GM12878 (cell line): ENCODE data around the gene CARD11. TPM values are rescaled to one million over a fixed set of nuclear protein-coding genes. Genes with fewer than 3 reads are reported as not detected.

Experiments used
- BCL11A ChIP-seq: IDR thresholded peaks from 2 replicates; pipeline ENCODE4 v1.6.1; 2011; ENCODE audit warnings: low read depth, low read length
- CUX1 ChIP-seq: IDR thresholded peaks from 2 replicates; pipeline ENCODE4 v1.6.1; 2012; ENCODE audit warnings: improper control_type of control experiment, low read depth, low read length; ENCODE audit not compliant: insufficient replicate concordance
- ETV6 ChIP-seq, 2 experiments: fragments of 450-650 bp in 1 of 2; IDR thresholded peaks in 1 of 2; conservative IDR thresholded peaks in 1 of 2; 2 replicates each; pipeline ENCODE4 v1.6.1; 2014; ENCODE audit warnings: antibody characterized with exemption in 1 of 2, borderline replicate concordance in 1 of 2, low read depth in 1 of 2, mild to moderate bottlenecking in 1 of 2, moderate library complexity in 1 of 2
- EZH2 ChIP-seq: IDR thresholded peaks from 2 replicates; pipeline ENCODE4 v1.6.1; 2012; ENCODE audit warnings: low read depth, mild to moderate bottlenecking, control low read depth, inconsistent platforms, low read length, borderline replicate concordance; ENCODE audit not compliant: control insufficient read depth
- HDAC6 ChIP-seq: fragments of 200-600 bp; sonication (generic); IDR thresholded peaks from one replicate; pipeline ENCODE4 v1.8.0; 2017; ENCODE audit warnings: antibody characterized with exemption; ENCODE audit not compliant: unreplicated experiment
- IRF3 ChIP-seq: fragments of 450-650 bp; IDR thresholded peaks from 2 replicates; pipeline ENCODE4 v1.6.1; 2014; ENCODE audit warnings: mild to moderate bottlenecking
- NFYB ChIP-seq: IDR thresholded peaks from 2 replicates; pipeline ENCODE4 v1.6.1; 2011; ENCODE audit warnings: low read depth, mild to moderate bottlenecking, low read length, improper control_type of control experiment, moderate library complexity; ENCODE audit not compliant: insufficient read depth
- NKRF ChIP-seq: fragments of 450-650 bp; conservative IDR thresholded peaks from 2 replicates; pipeline ENCODE4 v1.6.1; 2017; ENCODE audit warnings: mild to moderate bottlenecking, moderate library complexity
- PAX8 ChIP-seq: fragments of 450-650 bp; IDR thresholded peaks from 2 replicates; pipeline ENCODE4 v1.6.1; 2017; ENCODE audit warnings: mild to moderate bottlenecking, moderate library complexity
- RAD21 ChIP-seq: IDR thresholded peaks from 2 replicates; pipeline ENCODE4 v1.6.1; 2011; ENCODE audit warnings: mild to moderate bottlenecking, low read depth, low read length, moderate library complexity; ENCODE audit not compliant: insufficient read depth
- RBBP5 ChIP-seq: fragments of 200-600 bp; sonication (generic); conservative IDR thresholded peaks from 2 replicates; pipeline ENCODE4 v1.6.1; 2016
- ZBTB40 ChIP-seq: fragments of 450-650 bp; IDR thresholded peaks from 2 replicates; pipeline ENCODE4 v1.6.1; 2016; ENCODE audit warnings: mild to moderate bottlenecking, moderate library complexity, borderline replicate concordance
- polyA plus RNA-seq, 11 experiments: library from polyadenylated mRNA; depleted of rRNA in 4 of 11; unstranded in 6 of 11; stranded (reverse) in 5 of 11; fragments of >200 nt; fragmentation: Nextera tagmentation in 4 of 11; fragmentation: Illumina TruSeq in 1 of 11; extraction: Ambion mirVana in 4 of 11; extraction: Trizol in 1 of 11; gene quantifications; 1 replicate in 1 of 11; 2 replicates in 10 of 11; pipeline versions ENCODE4 v1.2.1 to v1.2.3, GENCODE V29; 2011 to 2016; ENCODE audit warnings: inconsistent platforms in 2 of 11, missing spikeins in 2 of 11, low read depth in 1 of 11
- total RNA-seq, 4 experiments: library from RNA; depleted of rRNA in 3 of 4; stranded (reverse); fragments of >200 nt in 3 of 4; fragmentation: Illumina TruSeq in 1 of 4; extraction: Trizol in 1 of 4; gene quantifications; 2 replicates each; pipeline versions ENCODE4 v1.2.1 to v1.2.3, GENCODE V29; 2013 to 2021
- TF ChIP-seq, protein P1 (sequence below): fragments of 450-650 bp; IDR thresholded peaks from 2 replicates; pipeline ENCODE4 v1.6.1; 2017; ENCODE audit warnings: mild to moderate bottlenecking

Gene CARD11
- total and polyA plus RNA-seq, 10 of the 15 experiments (the other 5 are each of a cell fraction or from before 2014, with no cell fraction given), result 0.27 to 72.0 (median 28.4) TPM

- TF ChIP-seq ZBTB40, result no peak
- no peak for TF ChIP-seq NFYB
- TF ChIP-seq RAD21, result no peak
- no peak for TF ChIP-seq EZH2
- TF ChIP-seq ETV6 (conservative IDR thresholded peaks at IDR 0.05 in 1 of 2, IDR thresholded peaks at IDR 0.05 in 1 of 2; ENCODE audit: borderline replicate concordance in 1 of 2, low read depth in 1 of 2), result peak in 1 of 2 experiments; percentile 82; a peak in 2 of 4 replicates
- TF ChIP-seq RBBP5, result no peak
- TF ChIP-seq, protein P1, sequence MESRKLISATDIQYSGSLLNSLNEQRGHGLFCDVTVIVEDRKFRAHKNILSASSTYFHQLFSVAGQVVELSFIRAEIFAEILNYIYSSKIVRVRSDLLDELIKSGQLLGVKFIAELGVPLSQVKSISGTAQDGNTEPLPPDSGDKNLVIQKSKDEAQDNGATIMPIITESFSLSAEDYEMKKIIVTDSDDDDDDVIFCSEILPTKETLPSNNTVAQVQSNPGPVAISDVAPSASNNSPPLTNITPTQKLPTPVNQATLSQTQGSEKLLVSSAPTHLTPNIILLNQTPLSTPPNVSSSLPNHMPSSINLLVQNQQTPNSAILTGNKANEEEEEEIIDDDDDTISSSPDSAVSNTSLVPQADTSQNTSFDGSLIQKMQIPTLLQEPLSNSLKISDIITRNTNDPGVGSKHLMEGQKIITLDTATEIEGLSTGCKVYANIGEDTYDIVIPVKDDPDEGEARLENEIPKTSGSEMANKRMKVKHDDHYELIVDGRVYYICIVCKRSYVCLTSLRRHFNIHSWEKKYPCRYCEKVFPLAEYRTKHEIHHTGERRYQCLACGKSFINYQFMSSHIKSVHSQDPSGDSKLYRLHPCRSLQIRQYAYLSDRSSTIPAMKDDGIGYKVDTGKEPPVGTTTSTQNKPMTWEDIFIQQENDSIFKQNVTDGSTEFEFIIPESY, result no peak
- TF ChIP-seq BCL11A, result peak; percentile 63; the same call in 1 of the 2 replicates
- peak; percentile 13 for TF ChIP-seq HDAC6
- TF ChIP-seq NKRF, result no peak
- TF ChIP-seq CUX1, result no peak
- TF ChIP-seq IRF3, result no peak
- TF ChIP-seq PAX8, result no peak
Measured at GRCh38 chr7:2894118-2894940, 149.3 kb downstream of the CARD11 start (continued).
